G401.6 (cell line): ENCODE data around the gene GAL3ST1.
"Not testable (repeated sequence)": the region's sequence is repeated elsewhere in the genome, so short reads cannot be mapped to it uniquely, and the experiment has no call there.

Source experiments
- FAIRE-seq: peaks from 2 replicates; lab custom pipeline; 2012; peaks lifted over from hg19 to GRCh38; lab: Jason Lieb, UNC

The GAL3ST1 gene

GRCh38 chr22:30564761-30565119, 9.7 kb downstream of the GAL3ST1 start:
- FAIRE-seq = no peak

DNA sequence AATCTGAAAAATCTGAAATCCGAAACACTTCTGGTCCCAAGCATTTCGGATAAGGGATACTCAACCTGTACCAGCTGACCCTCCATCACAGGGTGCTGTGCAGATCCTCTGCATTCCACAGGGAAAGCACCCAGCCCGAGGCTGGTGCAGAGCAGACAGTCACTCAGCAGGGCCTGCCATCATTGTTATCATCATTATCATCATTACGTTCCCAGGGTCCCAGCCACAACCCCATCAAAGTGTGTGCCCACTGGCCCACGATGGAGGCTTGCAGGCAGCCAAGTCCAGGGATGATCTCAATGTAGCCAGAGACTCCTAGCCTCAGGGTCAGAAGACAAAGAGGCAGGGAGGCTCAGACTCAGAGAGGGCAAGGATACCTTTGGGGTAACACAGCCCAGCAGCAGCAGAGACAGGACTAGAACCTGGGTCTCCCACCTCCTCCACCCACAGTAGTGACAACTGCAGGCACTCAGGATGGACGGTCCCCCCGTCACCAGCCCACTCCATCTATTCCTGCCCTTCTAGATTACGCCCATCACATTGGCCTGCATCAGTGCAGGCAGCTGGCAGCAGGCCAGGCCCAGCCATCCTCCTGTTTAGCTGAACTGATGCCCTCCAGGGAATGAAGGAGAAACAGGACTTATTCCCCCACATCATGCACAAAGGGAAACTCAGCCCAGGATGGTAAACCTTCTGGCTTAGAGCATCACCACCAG, 10.3 kb downstream of the GAL3ST1 start:
- no peak for FAIRE-seq

DNA sequence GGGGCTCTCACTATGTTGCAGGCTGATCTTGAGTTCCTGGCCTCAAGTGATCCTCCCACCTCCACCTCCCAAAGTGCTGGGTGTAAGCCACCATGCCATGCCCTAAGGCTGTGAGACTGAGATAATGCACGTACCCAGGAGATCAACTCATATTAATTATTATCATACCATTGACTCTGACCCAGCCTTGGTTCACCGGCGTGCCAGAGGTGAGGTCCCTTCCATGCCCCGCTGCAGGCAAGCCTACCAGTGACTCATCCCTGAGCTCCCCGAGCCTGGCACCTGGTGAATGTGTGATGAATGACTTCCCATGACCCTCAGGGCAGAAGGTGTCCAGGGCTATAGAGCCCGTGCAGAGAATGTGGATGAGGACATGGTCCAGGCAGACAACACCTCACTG, 12.1 kb downstream of the GAL3ST1 start:
- no peak for FAIRE-seq

GRCh38 chr22:30561402-30562189, 12.9 kb downstream of the GAL3ST1 start:
- FAIRE-seq = no peak

- not testable (repeated sequence) for FAIRE-seq
These were observed 13.7 kb downstream of the GAL3ST1 start for GRCh38 chr22:30560643-30561202.

DNA sequence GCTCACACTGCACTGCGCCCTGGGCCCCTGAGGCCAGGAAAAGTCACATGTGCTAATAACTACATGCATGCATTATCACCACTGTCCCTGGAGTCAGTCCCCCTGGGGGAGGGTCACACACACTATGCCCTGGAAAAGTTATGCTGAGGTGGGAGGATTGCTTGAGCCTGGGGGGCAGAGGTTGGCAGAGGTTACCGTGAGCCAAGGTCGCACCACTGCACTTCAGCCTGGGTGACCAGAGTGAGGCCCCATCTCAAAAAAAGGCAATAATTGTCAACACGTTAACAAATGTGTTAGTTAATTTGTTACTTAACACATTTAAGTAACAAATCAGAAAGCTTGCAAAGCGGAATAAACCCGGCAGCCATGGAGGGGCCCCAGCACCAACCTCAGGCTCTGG, 14.6 kb downstream of the GAL3ST1 start:
- FAIRE-seq = no peak

GRCh38 chr22:30557243-30557642, 17.2 kb downstream of the GAL3ST1 start:
- no peak for FAIRE-seq

GRCh38 chr22:30556388-30556787, 18.1 kb downstream of the GAL3ST1 start:
- FAIRE-seq = no peak

- no peak for FAIRE-seq
These were observed 18.9 kb downstream of the GAL3ST1 start for GRCh38 chr22:30555282-30556210.

DNA sequence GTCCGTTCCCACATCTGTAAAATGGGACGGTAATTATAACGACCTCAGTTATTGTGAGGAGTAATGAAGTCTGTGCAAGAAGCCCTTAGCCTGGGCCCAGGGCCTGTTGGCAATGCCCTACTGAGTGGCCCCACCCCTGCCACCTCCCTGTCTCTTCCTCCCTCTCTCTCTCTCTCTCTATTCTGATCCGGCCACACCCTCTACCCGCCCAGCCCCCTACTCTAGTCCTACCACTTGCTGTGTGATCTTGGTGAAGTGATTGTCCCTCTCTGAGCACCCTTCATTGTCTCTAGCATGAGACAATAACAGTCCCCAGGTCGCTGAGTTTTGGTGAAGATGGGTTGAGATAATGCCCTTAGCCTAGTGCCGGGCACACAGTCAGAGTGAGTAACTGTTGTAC, 20.5 kb downstream of the GAL3ST1 start:
- no peak for FAIRE-seq

DNA sequence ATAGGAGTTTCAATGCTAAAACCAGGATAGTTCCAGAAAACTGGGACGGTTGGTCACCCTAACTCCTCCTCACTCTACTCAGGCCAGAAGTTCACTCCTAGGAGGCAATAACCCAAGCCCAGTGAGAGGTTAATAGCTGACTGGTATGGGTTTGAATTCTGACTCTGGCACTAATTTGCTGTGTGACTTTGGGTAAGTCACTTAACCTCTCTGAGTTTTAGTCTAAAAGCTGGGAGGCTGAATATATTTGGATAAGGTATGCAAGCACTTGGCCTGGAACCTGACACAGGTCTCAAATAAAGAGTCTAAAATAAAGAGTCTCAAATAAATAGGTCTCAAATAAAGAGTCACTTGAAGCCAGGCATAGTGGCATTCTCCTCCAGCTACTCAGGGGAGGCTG, 21.7 kb downstream of the GAL3ST1 start:
- no peak for FAIRE-seq

DNA sequence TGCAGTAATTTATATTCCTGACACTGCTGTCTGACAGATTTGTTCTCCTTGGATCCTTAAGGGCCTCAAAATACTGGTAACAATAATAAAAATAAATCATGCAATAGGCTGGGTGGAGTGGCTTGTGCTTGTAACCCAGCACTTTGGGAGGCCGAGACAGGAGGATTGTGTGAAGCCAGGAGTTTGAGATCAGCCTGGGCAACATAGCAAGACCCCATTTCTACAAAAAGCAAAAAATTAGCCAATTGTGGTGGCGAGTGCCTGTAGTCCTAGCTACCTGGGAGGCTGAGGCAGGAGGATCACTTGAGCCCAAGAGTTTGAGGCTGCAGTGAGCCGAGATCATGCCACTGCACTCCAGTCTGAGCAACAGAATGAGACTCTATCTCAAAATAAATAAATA, 22.7 kb downstream of the GAL3ST1 start:
- FAIRE-seq = not testable (repeated sequence)

DNA sequence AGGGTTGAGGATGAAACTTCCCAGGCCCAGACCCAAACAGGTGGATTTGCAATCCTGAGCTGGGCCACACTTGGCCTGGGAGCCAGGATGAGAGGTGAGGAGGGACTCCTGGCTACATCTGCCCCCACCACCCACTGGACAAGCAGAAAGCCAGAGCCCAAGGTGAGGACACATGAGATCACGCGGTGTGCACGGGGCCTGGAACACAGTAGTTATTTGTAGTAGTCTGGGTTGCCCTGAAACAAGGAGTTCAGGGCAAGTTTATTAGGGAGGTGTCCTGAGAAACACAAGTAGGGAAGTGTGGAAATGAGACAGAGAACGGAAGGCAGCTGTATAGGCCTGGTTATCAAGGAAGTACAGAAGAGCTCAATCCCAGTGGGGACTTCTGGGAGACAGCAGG, 27.3 kb downstream of the GAL3ST1 start:
- FAIRE-seq = no peak

DNA sequence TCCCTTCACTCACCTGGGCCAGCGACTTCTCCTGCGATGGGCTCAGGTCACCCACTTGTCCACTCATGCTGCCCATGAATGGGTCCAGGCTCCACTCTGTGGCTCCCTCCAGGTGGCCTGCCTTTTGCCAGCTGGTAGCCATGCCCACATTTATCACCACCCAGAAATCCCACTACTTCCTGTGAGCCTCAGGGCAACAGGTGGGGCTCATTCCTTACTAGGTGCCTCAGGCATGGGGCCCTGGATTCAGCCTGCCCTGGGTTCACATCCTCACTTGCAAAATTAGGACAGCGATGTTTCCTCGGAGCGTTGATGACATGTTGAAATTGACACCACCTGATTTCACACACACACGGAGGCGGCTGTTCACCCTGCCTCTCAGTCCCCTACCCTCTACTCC, 27.8 kb downstream of the GAL3ST1 start, which contains the start of gene SEC14L6:
TSS of gene SEC14L6 (minus strand) at position 126 of the 400 bp plus-strand sequence. CDS start at position 67, 59 bp downstream.
- FAIRE-seq = no peak

- no peak for FAIRE-seq
These were observed 31.7 kb downstream of the GAL3ST1 start for GRCh38 chr22:30542811-30543188.

DNA sequence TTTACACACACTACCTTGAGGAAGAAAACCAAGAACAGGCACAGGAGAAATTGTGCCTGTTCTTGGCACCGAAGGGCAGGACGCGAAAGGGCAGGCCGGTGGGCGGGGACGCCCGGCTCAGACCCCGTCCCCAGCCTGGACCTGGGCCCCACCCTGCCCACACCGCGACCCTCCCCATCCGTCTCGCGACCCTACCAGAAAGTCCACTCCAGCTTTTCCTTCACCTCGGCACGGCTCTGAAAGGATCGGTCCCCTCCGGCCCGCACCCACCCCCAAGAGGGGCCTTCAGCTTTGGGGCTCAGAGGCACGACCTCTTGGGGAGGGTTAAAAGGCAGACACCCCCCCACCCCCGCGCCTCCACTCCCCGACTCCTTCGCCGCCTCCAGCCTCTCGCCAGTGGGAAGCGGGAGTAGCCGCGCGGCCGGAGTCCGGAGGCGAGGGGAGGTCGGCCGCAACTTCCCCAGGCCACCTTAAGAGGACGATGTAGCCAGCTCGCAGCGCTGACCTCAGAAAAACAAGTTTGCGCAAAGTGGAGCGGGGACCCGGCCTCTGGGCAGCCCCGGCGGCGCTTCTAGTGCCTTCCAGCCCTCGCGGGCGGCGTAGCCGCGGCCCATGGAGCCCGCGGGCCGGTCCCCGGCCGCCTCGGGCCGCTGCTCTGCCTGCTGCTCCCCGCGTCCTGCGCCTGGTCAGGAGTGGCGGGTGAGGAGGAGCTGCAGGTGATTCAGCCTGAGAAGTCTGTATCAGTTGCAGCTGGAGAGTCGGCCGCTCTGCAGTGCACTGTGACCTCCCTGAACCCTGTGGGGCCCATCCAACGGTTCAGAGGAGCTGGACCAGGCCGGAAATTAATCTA, 32.3 kb downstream of the GAL3ST1 start:
- no peak for FAIRE-seq

GRCh38 chr22:30541511-30541910, 33.0 kb downstream of the GAL3ST1 start:
- not testable (repeated sequence) for FAIRE-seq

DNA sequence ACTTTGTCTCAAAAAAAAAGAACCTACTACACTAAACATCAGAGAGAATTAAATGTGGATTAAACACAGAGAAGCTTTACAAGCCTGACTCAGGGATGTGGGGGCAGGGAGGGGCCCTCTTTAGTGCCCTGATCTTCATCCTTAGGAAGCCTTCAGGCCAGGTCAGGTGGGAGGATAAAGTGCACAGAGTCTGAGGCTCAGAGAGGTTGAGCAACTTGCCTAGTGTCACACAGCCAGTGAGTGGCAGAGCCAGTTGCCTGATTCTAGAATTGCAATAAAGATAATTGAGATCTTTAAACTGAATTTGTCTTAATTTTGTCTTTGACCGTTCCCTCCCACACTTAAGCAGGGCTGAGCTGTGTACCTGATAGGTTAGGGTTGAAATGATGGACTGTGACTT, 35.1 kb downstream of the GAL3ST1 start:
- no peak for FAIRE-seq

GRCh38 chr22:30538280-30538679, 36.2 kb downstream of the GAL3ST1 start:
- no peak for FAIRE-seq

- FAIRE-seq = no peak
These were observed 37.3 kb downstream of the GAL3ST1 start for GRCh38 chr22:30537083-30537731.

- FAIRE-seq = no peak
These were observed 39.3 kb downstream of the GAL3ST1 start for GRCh38 chr22:30535182-30535581.
